ENCODE data around the gene AMMECR1L.
"Not testable (repeated sequence)": the region's sequence is repeated elsewhere in the genome, so short reads cannot be mapped to it uniquely, and the experiment has no call there.

AMMECR1L gene

GRCh38 chr2:127887082-127887775 lies 1.5 kb upstream of the AMMECR1L start:
- no peak for DNase-seq (ENCODE audit: low spot score)

DNA sequence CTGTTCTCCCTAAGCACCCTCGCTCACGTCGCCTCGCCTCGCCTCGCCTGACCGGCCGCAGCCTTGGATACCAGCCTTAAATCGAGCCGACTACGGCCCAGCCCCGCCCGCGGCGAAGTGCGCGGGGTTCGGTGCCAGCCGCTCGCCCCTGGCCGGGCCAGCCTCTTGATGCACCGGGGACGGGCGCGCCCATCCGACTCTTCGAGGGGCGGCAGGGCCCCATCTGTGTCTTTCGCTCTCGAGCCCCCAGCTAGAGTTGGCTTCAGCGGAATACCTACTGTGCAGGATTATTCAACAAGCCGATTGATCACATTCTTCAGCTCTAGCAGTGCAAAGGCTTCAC lies 808 bp upstream of the AMMECR1L start:
- DNase-seq (ENCODE audit: low spot score), result not testable (repeated sequence)

GRCh38 chr2:127884861-127885740 lies 655 bp downstream of the AMMECR1L start:
- DNase-seq (ENCODE audit: low spot score), result not testable (repeated sequence)

GRCh38 chr2:127884436-127884835 lies 1.3 kb downstream of the AMMECR1L start:
- no peak for DNase-seq (ENCODE audit: low spot score)

DNA sequence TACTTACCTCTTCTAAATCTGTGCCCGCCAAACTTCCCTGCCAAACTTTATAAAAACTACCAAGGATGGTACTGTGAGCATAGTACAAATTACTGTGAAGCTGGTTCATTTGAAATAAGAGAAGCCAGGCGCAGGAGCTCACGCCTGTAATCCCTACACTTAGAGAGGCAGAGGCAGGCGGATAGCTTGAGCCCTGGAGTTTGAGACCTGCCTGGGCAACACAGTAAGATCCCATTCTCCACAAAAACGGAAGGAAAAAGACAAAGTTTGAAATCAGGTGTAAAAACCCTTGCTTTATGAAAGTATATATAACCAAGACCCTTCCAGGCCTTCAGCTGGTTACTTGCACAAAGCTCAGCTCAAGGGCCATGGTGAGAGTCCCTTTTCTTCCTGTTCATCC lies 5.9 kb downstream of the AMMECR1L start:
- DNase-seq (ENCODE audit: low spot score), result no peak

- no peak for DNase-seq (ENCODE audit: low spot score)
Observed at GRCh38 chr2:127877626-127878025, 8.1 kb downstream of the AMMECR1L start.

DNA sequence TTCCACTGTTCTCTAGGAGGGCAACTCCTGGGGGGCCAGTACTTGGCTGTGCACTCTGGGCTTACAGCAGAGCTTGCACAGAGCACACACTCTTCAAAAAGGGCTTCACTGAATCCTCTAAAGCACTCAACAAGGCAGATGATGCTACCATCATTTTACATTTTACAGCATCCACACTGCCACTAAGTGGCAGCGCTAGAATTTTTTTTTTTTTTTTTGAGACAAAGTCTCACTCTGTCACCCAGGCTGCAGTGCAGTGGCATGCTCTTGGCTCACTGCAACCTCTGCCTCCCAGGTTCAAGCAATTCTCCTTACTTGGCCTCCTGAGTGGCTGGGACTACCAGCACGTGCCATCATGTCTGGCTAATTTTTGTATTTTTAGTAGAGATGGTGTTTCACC lies 8.6 kb downstream of the AMMECR1L start:
- DNase-seq (ENCODE audit: low spot score), result no peak

DNA sequence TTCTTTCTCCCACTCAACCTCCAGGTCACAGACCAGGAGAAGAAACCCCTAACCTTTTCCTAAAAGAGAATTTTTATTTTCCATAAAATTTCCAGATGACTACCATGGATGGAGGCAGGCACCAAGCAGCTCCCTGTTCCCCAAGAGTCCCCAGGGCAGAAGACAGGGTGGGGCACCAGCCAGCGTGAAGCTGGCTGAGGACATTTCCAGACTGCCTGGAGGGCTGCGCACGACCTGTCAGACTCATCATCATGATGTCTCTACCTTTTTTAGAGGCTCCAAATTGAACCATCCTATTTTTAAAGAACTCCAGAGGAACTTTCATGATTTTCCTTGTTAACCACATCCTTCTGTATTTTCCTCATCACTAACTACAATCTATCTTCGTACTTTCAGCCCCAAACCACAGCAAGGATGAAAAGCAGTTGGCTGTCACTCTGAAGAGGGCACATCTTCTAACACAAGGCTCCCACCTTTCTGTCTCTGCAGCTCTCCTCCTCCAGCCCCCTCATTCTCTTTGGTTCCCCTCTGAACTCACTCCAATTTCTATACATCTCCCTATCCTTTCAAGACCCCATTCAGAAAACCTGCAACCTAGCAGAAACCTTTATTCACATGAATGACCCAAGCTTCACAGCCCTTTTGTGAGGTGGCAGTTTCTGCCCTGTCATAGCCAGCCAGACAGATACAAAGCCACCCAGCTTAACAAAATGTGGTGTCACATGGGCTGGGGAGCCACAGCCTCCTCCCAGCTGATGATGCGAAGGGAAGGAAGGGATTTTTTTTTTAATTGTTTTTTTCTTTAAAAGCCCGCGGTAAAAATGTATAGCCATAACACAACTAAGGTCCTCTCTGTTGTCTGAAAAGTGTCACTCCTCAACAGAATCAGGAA lies 11.1 kb downstream of the AMMECR1L start:
- no peak for DNase-seq (ENCODE audit: low spot score)

GRCh38 chr2:127873707-127874303 lies 12.0 kb downstream of the AMMECR1L start:
- DNase-seq (ENCODE audit: low spot score), result no peak

DNA sequence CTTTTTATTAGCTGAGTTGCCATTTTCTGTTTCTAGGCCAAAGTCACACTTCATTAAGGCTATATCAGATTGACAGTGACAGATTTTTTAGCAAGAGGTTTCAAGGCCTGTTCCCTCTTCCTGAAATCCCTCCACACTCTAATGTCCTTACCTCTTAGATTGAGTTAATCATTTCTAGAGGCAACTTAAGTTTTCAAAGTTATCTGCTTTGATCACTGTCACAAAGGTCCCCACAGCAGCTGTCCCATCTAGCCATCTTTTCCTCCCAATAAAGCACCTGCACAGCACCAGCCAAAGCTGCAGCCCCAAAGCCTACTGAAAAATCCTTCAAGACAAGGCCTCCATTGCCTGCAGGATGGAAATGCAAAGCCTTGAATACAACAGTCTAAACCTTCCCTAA lies 13.4 kb downstream of the AMMECR1L start:
- no peak for DNase-seq (ENCODE audit: low spot score)

DNA sequence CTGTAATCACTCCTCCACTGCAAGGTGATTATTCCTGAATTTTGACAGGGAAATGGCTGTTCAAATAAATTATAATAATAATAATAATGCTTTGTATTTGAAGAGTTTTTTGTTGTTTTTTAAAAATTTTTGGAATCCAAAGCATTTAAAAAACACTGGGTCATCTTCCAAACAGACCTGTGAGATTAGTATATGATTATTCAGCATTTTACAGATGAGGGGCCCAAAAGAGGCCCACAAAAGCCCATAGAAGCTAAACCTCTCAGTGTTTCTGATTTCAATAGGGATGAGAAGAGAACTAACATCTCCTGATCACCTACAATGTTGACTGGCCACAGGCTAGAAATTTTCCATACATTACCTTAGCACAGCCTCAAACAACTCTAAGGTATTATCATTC lies 19.8 kb downstream of the AMMECR1L start:
- no peak for DNase-seq (ENCODE audit: low spot score)

GRCh38 chr2:127864877-127865276 lies 20.9 kb downstream of the AMMECR1L start:
- no peak for DNase-seq (ENCODE audit: low spot score)

- DNase-seq (ENCODE audit: low spot score), result no peak
Observed at GRCh38 chr2:127862228-127862627, 23.5 kb downstream of the AMMECR1L start.

DNA sequence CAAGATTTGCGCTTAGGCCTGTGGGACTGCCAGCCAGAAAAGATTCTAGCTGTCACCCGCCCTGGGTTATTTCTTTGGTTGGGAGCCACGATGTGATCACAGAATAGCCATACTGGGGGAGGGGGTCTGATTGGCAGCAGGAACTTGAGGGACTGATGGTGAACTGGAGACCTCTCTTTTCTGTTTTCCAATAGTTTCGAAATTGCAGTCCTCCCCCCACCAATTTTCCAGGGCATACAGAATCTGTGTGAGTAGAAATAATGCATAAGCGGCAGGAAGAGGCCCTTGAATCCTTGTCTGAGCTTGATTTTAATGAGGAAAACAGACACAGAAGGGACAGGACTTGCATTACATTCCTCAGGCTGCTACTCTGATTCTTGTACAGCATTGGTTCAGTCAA lies 25.6 kb downstream of the AMMECR1L start:
- no peak for DNase-seq (ENCODE audit: low spot score)

DNA sequence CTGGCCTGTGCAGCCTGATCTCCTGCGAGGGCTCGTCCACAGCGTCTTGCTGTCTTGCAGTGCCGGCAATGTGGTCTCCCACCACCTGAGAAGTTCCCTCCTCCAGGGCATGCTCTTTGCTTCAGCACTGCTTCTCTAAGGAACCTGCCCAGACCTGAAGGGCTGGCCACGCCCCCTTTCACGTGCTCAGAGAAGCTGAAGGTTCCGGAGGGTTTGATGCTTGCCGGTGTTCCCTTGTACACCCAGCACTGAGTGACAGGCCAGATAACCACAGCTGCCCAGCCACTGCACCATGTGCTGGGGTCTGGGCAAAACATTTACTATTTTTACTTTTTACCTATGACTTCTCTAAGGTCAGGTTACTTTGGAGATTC lies 26.1 kb downstream of the AMMECR1L start:
- DNase-seq (ENCODE audit: low spot score), result no peak

GRCh38 chr2:127857265-127857808 lies 28.4 kb downstream of the AMMECR1L start:
- no peak for DNase-seq (ENCODE audit: low spot score)

GRCh38 chr2:127853671-127854070 lies 32.1 kb downstream of the AMMECR1L start:
- DNase-seq (ENCODE audit: low spot score), result no peak

DNA sequence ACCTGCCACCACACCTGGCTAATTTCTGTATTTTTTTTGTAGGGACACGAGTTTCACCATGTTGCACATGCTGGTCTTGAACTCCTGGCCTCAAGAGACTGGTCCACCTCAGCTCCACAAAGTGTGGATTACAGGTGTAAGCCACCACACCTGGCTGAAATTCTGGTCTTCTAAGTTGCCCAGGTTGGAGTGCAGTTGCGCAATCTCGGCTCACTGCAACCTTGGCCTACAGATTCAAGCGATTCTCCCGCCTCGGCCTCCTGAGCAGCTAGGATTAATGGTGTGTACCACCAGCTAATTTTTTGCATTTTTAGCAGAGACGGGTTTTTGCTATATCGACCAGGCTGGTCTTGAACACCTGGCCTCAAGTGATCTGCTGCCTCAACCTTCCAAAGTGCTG lies 33.4 kb downstream of the AMMECR1L start:
- DNase-seq (ENCODE audit: low spot score), result no peak

DNA sequence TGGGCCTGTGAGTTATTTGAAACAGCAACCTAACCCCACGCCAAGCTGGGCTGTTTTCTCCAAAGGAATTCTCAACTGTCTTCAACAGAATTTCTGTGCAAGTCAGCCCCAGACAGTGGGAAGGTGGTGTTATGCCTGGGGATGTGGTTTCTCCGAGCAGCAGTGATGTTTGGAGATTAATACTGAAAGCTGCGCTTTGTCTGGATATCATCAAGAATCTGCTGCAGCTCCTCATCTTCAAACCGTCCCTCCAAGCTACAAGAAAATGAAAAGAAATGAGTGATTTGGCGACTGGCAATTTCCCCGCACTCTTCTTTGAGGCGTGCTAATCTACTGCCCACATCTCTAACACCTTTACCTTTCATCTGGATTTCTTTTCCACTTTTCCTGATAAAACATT lies 37.8 kb downstream of the AMMECR1L start:
- DNase-seq (ENCODE audit: low spot score), result no peak

DNA sequence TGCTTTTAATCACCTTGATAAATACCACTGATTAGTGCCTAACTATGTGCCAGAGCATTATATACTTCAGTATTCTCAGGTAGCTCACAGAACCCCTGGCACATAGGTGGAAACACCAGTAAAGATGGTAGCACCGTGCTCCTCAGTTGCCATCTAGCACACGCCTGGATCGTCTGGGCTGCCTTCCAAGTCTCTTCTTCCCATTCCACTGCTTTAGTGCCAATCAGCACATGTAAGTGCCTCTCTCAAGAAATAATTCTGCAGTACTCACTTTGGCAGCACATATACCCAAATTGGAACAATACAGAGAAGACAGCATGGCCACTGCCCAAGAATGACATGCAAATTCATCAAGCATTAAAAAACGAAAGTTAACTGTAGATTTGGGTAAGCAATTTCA lies 40.8 kb downstream of the AMMECR1L start:
- DNase-seq (ENCODE audit: low spot score), result no peak

DNA sequence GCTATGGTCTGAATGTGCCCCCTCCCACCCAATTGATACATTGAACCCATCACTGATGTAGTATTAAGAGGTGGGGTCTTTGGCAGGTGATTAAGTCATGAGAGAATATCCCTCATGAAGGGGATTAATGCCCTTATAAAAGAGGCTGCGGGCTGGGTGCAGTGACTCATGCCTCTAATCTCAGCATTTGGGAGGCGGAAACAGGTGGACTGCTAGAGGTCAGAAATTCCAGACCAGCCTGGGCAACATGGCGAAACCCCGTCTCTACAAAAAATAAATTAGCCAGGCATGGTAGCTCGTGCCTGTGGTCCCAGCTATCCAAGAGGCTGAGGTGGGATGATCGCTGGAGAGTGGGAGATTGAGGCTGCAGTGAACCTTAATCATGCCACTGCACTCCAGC lies 42.1 kb downstream of the AMMECR1L start:
- DNase-seq (ENCODE audit: low spot score), result no peak
